ENCODE data around the gene DNPH1. TPM values are rescaled to one million over a fixed set of nuclear protein-coding genes. Genes with fewer than 3 reads are reported as not detected.
A peak's percentile ranks its signal among the peaks of the same experiment; 100 is the strongest.

Gene DNPH1
- total and polyA plus RNA-seq, 2 experiments from 2014 or later = 124 to 136 TPM

GRCh38 chr6:43271944-43272343, 42.7 kb upstream of the DNPH1 start:
- Histone ChIP-seq H4K20me1 (ENCODE audit: insufficient read depth, poor library complexity, severe bottlenecking) (no peaks in the 10 kb centered on the region), H3K27me3 (no peaks in the 10 kb centered on the region), H3K36me3 (replicated peaks; ENCODE audit: insufficient read depth, low read depth) (no peaks in the 10 kb centered on the region), H3K4me3 (no peak overlapping the region), H3K4me1 (ENCODE audit: insufficient read depth) (peaks cover 71% of the 10 kb centered on the region), H2AFZ (no peak overlapping the region), H3K9me3 (ENCODE audit: low read depth) (no peaks in the 10 kb centered on the region), H3K9me2 (replicated peaks; ENCODE audit: insufficient read depth) (no peaks in the 10 kb centered on the region), H3K27ac (no peak overlapping the region), H3K79me2 (no peaks in the 10 kb centered on the region), H3K4me2 (no peak overlapping the region)
- TF ChIP-seq CTCF (IDR thresholded peaks at IDR 0.05; ENCODE audit: poor library complexity) (no peak), EZH2 (IDR thresholded peaks at IDR 0.05; ENCODE audit: borderline replicate concordance) (no peak), EZH2phosphoT487 (IDR thresholded peaks at IDR 0.05; ENCODE audit: low read depth, severe bottlenecking, unreplicated experiment) (no peak)
- DNase-seq (ENCODE audit: low spot score) = no peak

- Histone ChIP-seq H3K9me3 (ENCODE audit: low read depth) (no peaks in the 10 kb centered on the region), H3K27me3 (no peaks in the 10 kb centered on the region), H3K4me3 (no peak overlapping the region), H3K36me3 (replicated peaks; ENCODE audit: insufficient read depth, low read depth) (no peaks in the 10 kb centered on the region), H2AFZ (no peak overlapping the region), H3K27ac (peak overlapping the region; percentile 92), H3K9me2 (replicated peaks; ENCODE audit: insufficient read depth) (no peaks in the 10 kb centered on the region), H3K79me2 (no peaks in the 10 kb centered on the region), H3K4me2 (no peak overlapping the region), H4K20me1 (ENCODE audit: insufficient read depth, poor library complexity, severe bottlenecking) (no peaks in the 10 kb centered on the region), H3K4me1 (ENCODE audit: insufficient read depth) (peaks cover 65% of the 10 kb centered on the region)
- 93% methylated on average over 8 of the region's 8 CpGs for WGBS (ENCODE audit: low lambda C conversion rate, missing lambda C conversion rate)
- no peak for DNase-seq (ENCODE audit: low spot score)
- TF ChIP-seq EZH2 (IDR thresholded peaks at IDR 0.05; ENCODE audit: borderline replicate concordance) (no peak), EZH2phosphoT487 (IDR thresholded peaks at IDR 0.05; ENCODE audit: low read depth, severe bottlenecking, unreplicated experiment) (no peak), CTCF (IDR thresholded peaks at IDR 0.05; ENCODE audit: poor library complexity) (no peak)
Measured at GRCh38 chr6:43271103-43271815, 42.0 kb upstream of the DNPH1 start.

- Histone ChIP-seq H3K9me2 (replicated peaks; ENCODE audit: insufficient read depth) (no peaks in the 10 kb centered on the region), H4K20me1 (ENCODE audit: insufficient read depth, poor library complexity, severe bottlenecking) (no peaks in the 10 kb centered on the region), H3K27ac (peak overlapping the region; percentile 92), H3K9me3 (ENCODE audit: low read depth) (no peaks in the 10 kb centered on the region), H3K4me3 (no peak overlapping the region), H3K79me2 (no peaks in the 10 kb centered on the region), H3K36me3 (replicated peaks; ENCODE audit: insufficient read depth, low read depth) (no peaks in the 10 kb centered on the region), H3K27me3 (no peaks in the 10 kb centered on the region), H2AFZ (no peak overlapping the region), H3K4me2 (peak overlapping the region; percentile 79), H3K4me1 (ENCODE audit: insufficient read depth) (peaks cover 49% of the 10 kb centered on the region)
- TF ChIP-seq EZH2phosphoT487 (IDR thresholded peaks at IDR 0.05; ENCODE audit: low read depth, severe bottlenecking, unreplicated experiment) = no peak
- no peak for TF ChIP-seq CTCF (IDR thresholded peaks at IDR 0.05; ENCODE audit: poor library complexity)
- 6% methylated on average over 42 of the region's 44 CpGs for WGBS (ENCODE audit: low lambda C conversion rate, missing lambda C conversion rate)
- DNase-seq (ENCODE audit: low spot score) = peak; percentile 68
Measured at GRCh38 chr6:43269273-43270007, 40.2 kb upstream of the DNPH1 start.
